ENCODE measurements around the gene ENTPD1. TPM values are rescaled to one million over a fixed set of nuclear protein-coding genes. Genes with fewer than 3 reads are reported as not detected.
A peak's percentile ranks its signal among the peaks of the same experiment; 100 is the strongest.

ENTPD1 gene
- total and polyA plus RNA-seq, 10 of the 15 experiments (the other 5 are each of a cell fraction or from before 2014, with no cell fraction given) = 110 to 413 (median 161) TPM

DNA sequence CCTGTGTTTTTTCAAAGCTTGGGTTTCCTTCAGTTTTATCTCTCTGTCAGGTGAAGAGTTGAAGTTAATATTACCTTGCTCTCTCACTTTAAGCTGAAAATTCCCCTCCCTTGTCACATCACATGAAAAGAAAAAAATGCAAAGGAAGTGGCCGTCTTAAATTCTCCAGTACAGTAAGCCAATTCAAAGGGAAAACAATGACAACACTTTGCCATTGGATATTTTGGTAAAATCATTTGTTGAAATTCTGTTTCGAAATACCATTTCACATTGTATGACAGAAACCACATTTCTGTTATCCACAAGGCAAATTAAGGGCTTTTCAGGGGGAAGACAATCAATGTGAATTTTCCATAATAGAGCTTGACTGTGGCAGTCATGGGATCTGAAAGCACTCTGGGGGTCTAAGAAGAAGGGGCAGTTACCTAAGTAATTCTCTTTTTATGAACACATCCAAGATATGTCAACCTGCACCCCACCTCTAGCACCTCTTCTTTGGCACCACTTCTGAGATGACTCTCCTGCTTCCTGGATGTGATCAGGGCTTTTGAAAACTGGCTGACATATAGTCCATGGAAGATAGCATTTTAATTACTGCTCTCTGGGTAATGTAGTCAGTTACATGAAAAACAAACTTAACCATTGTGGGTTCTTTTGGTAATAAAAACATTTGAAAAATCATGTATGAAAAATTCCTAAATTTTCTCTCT, 63.8 kb downstream of the ENTPD1 start (continued):
- TF ChIP-seq SMC3 (IDR thresholded peaks at IDR 0.05; ENCODE audit: borderline replicate concordance, low read length) (no peak), IRF4 (IDR thresholded peaks at IDR 0.05; ENCODE audit: low read depth, low read length) (0 out of 2 replicates have a peak, but pooled peaks have one; percentile 37), FOS (IDR thresholded peaks at IDR 0.05; ENCODE audit: borderline replicate concordance, extremely low read depth, insufficient read length) (no peak), BMI1 (IDR thresholded peaks at IDR 0.05; ENCODE audit: borderline replicate concordance) (no peak), MEF2B (IDR thresholded peaks at IDR 0.05; ENCODE audit: partially characterized antibody, poor library complexity, severe bottlenecking) (no peak), MTA3 (IDR thresholded peaks at IDR 0.05; ENCODE audit: borderline replicate concordance, low read length) (0 out of 2 replicates have a peak, but pooled peaks have one; percentile 21)
- TF ChIP-seq, protein P1, sequence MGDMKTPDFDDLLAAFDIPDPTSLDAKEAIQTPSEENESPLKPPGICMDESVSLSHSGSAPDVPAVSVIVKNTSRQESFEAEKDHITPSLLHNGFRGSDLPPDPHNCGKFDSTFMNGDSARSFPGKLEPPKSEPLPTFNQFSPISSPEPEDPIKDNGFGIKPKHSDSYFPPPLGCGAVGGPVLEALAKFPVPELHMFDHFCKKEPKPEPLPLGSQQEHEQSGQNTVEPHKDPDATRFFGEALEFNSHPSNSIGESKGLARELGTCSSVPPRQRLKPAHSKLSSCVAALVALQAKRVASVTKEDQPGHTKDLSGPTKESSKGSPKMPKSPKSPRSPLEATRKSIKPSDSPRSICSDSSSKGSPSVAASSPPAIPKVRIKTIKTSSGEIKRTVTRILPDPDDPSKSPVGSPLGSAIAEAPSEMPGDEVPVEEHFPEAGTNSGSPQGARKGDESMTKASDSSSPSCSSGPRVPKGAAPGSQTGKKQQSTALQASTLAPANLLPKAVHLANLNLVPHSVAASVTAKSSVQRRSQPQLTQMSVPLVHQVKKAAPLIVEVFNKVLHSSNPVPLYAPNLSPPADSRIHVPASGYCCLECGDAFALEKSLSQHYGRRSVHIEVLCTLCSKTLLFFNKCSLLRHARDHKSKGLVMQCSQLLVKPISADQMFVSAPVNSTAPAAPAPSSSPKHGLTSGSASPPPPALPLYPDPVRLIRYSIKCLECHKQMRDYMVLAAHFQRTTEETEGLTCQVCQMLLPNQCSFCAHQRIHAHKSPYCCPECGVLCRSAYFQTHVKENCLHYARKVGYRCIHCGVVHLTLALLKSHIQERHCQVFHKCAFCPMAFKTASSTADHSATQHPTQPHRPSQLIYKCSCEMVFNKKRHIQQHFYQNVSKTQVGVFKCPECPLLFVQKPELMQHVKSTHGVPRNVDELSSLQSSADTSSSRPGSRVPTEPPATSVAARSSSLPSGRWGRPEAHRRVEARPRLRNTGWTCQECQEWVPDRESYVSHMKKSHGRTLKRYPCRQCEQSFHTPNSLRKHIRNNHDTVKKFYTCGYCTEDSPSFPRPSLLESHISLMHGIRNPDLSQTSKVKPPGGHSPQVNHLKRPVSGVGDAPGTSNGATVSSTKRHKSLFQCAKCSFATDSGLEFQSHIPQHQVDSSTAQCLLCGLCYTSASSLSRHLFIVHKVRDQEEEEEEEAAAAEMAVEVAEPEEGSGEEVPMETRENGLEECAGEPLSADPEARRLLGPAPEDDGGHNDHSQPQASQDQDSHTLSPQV (IDR thresholded peaks at IDR 0.05) = peak; percentile 82; the same call in 1 of the 2 replicates
- TF ChIP-seq, protein P2, sequence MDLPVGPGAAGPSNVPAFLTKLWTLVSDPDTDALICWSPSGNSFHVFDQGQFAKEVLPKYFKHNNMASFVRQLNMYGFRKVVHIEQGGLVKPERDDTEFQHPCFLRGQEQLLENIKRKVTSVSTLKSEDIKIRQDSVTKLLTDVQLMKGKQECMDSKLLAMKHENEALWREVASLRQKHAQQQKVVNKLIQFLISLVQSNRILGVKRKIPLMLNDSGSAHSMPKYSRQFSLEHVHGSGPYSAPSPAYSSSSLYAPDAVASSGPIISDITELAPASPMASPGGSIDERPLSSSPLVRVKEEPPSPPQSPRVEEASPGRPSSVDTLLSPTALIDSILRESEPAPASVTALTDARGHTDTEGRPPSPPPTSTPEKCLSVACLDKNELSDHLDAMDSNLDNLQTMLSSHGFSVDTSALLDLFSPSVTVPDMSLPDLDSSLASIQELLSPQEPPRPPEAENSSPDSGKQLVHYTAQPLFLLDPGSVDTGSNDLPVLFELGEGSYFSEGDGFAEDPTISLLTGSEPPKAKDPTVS (IDR thresholded peaks at IDR 0.05; ENCODE audit: low read depth, low read length) = no peak
- TF ChIP-seq, protein P3, sequence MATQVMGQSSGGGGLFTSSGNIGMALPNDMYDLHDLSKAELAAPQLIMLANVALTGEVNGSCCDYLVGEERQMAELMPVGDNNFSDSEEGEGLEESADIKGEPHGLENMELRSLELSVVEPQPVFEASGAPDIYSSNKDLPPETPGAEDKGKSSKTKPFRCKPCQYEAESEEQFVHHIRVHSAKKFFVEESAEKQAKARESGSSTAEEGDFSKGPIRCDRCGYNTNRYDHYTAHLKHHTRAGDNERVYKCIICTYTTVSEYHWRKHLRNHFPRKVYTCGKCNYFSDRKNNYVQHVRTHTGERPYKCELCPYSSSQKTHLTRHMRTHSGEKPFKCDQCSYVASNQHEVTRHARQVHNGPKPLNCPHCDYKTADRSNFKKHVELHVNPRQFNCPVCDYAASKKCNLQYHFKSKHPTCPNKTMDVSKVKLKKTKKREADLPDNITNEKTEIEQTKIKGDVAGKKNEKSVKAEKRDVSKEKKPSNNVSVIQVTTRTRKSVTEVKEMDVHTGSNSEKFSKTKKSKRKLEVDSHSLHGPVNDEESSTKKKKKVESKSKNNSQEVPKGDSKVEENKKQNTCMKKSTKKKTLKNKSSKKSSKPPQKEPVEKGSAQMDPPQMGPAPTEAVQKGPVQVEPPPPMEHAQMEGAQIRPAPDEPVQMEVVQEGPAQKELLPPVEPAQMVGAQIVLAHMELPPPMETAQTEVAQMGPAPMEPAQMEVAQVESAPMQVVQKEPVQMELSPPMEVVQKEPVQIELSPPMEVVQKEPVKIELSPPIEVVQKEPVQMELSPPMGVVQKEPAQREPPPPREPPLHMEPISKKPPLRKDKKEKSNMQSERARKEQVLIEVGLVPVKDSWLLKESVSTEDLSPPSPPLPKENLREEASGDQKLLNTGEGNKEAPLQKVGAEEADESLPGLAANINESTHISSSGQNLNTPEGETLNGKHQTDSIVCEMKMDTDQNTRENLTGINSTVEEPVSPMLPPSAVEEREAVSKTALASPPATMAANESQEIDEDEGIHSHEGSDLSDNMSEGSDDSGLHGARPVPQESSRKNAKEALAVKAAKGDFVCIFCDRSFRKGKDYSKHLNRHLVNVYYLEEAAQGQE (IDR thresholded peaks at IDR 0.05; ENCODE audit: low read depth, low read length) = no peak
